ENCODE results near the gene EPN2. TPM values are rescaled to one million over a fixed set of nuclear protein-coding genes. Genes with fewer than 3 reads are reported as not detected.

The EPN2 gene
- polyA plus RNA-seq, 1 experiment = 21.2 TPM

GRCh38 chr17:19264681-19265080 lies 27.5 kb downstream of the EPN2 start:
- Histone ChIP-seq H3K4me3 (ENCODE audit: low read depth, low read length) (no peak overlapping the region), H3K27me3 (ENCODE audit: control insufficient read depth, insufficient read depth, low read length) (no peaks in the 10 kb centered on the region), H3K36me3 (ENCODE audit: control insufficient read depth, insufficient read depth, low read length) (no peaks in the 10 kb centered on the region)
- TF ChIP-seq CTCF (IDR thresholded peaks at IDR 0.05; ENCODE audit: insufficient read depth, low read depth, low read length) = no peak
- no peak for DNase-seq (ENCODE audit: low read depth)
- ChIA-PET CTCF (interaction anchor here (1.2 to 1.6 kb wide), 2 partner anchors 10 to 13 kb away, joined by 3 to 7 read pairs; no protein-coding TSS in a partner anchor), POLR2A (no interaction called here)

- no peak overlapping the region for H3K4me3 ChIP-seq (ENCODE audit: low read depth, low read length)
- ChIA-PET CTCF (no interaction called here), POLR2A (no interaction called here)
- TF ChIP-seq CTCF (IDR thresholded peaks at IDR 0.05; ENCODE audit: insufficient read depth, low read depth, low read length) = no peak
- H3K36me3 ChIP-seq (ENCODE audit: control insufficient read depth, insufficient read depth, low read length) = no peaks in the 10 kb centered on the region
- DNase-seq (ENCODE audit: low read depth) = no peak
- H3K27me3 ChIP-seq (ENCODE audit: control insufficient read depth, insufficient read depth, low read length) = no peaks in the 10 kb centered on the region
Measured at GRCh38 chr17:19265755-19266154, 28.6 kb downstream of the EPN2 start.

GRCh38 chr17:19268611-19269010 lies 31.4 kb downstream of the EPN2 start:
- POLR2A ChIA-PET = no interaction called here
- DNase-seq (ENCODE audit: low read depth) = no peak
- TF ChIP-seq CTCF (IDR thresholded peaks at IDR 0.05; ENCODE audit: insufficient read depth, low read depth, low read length) = no peak
- CTCF ChIA-PET = no interaction called here
- no peaks in the 10 kb centered on the region for H3K36me3 ChIP-seq (ENCODE audit: control insufficient read depth, insufficient read depth, low read length)
- H3K27me3 ChIP-seq (ENCODE audit: control insufficient read depth, insufficient read depth, low read length) = no peaks in the 10 kb centered on the region
- no peak overlapping the region for H3K4me3 ChIP-seq (ENCODE audit: low read depth, low read length)

GRCh38 chr17:19269106-19269505 lies 31.9 kb downstream of the EPN2 start:
- no peak for TF ChIP-seq CTCF (IDR thresholded peaks at IDR 0.05; ENCODE audit: insufficient read depth, low read depth, low read length)
- no peak for DNase-seq (ENCODE audit: low read depth)
- Histone ChIP-seq H3K36me3 (ENCODE audit: control insufficient read depth, insufficient read depth, low read length) (no peaks in the 10 kb centered on the region), H3K4me3 (ENCODE audit: low read depth, low read length) (no peak overlapping the region), H3K27me3 (ENCODE audit: control insufficient read depth, insufficient read depth, low read length) (no peaks in the 10 kb centered on the region)
- CTCF ChIA-PET = no interaction called here
- POLR2A ChIA-PET = no interaction called here

- CTCF ChIA-PET = interaction anchor here (2.6 kb wide), 1 partner anchor 15 kb away, joined by 7 read pairs; no protein-coding TSS in a partner anchor
- Histone ChIP-seq H3K4me3 (ENCODE audit: low read depth, low read length) (no peak overlapping the region), H3K36me3 (ENCODE audit: control insufficient read depth, insufficient read depth, low read length) (no peaks in the 10 kb centered on the region), H3K27me3 (ENCODE audit: control insufficient read depth, insufficient read depth, low read length) (no peaks in the 10 kb centered on the region)
- POLR2A ChIA-PET = no interaction called here
- TF ChIP-seq CTCF (IDR thresholded peaks at IDR 0.05; ENCODE audit: insufficient read depth, low read depth, low read length) = no peak
- DNase-seq (ENCODE audit: low read depth) = no peak
Measured at GRCh38 chr17:19269641-19270040, 32.5 kb downstream of the EPN2 start.

Data from BJ (cell line).